K562 (cell line): ENCODE results near the gene WASF2. TPM values are rescaled to one million over a fixed set of nuclear protein-coding genes. Genes with fewer than 3 reads are reported as not detected.

Experiments used
- ATAC-seq: fragments of 200-7000 bp; cut with Tn5 transposase; 3 replicates; pipeline ENCODE4 v1.9.1; 2020; ENCODE audit warnings: moderate library complexity
- BruUV-seq: library from RNA; stranded (reverse); fragments of 400-500 nt; replicated peaks from 2 replicates; lab custom pipeline; 2021; lab: Mats Ljungman, UMichigan
- CTCF ChIA-PET: fragments of 300-600 bp; formaldehyde crosslinking; extraction: SDS; loops from one replicate; lab custom pipeline; 2021; ENCODE audit warnings: low intra/inter-chr PET ratio; lab: Yijun Ruan, JAX
- POLR2A ChIA-PET: fragments of 300-600, 350-650 bp; sonication (Branson Sonifier 250); formaldehyde crosslinking; extraction: SDS; loops from one replicate; lab custom pipeline; 2021; ENCODE audit warnings: antibody characterized with exemption, inconsistent platforms; lab: Yijun Ruan, JAX
- DNase-seq, 4 experiments: peaks; one replicate each; pipeline versions ENCODE4 v3.0.0 to v3.0.0-alpha.2; 2011 to 2018; ENCODE audit warnings: low spot score in 3 of 4, mixed read lengths in 3 of 4; ENCODE audit errors: extremely low read depth in 1 of 4
- FAIRE-seq: peaks from 2 replicates; lab custom pipeline; 2011; peaks lifted over from hg19 to GRCh38; lab: Jason Lieb, UNC
- H2AFZ ChIP-seq: 2 replicates; pipeline ENCODE4 v1.6.0; 2011; ENCODE audit warnings: low read depth, low read length, control low read depth, inconsistent platforms
- H3K27ac ChIP-seq: fragments of 200-600 bp; 3 replicates; pipeline ENCODE4 v1.8.0; 2011; ENCODE audit warnings: low read depth, mild to moderate bottlenecking, control low read depth, inconsistent platforms, low read length, moderate library complexity, mixed read lengths; ENCODE audit errors: extremely low read depth
- H3K27me3 ChIP-seq, 2 experiments: fragments of 300-600 bp in 1 of 2; 2 replicates in 1 of 2; 3 replicates in 1 of 2; pipeline versions ENCODE4 v1.6.0 to v1.8.0; 2011; ENCODE audit warnings: inconsistent platforms in 2 of 2, low read length in 2 of 2, mild to moderate bottlenecking in 1 of 2, mixed read lengths in 1 of 2, moderate library complexity in 1 of 2; ENCODE audit not compliant: control insufficient read depth in 2 of 2, insufficient read depth in 2 of 2
- H3K36me3 ChIP-seq: fragments of 300-600 bp; 3 replicates; pipeline ENCODE4 v1.8.0; 2011; ENCODE audit warnings: mild to moderate bottlenecking, low read length, inconsistent platforms; ENCODE audit not compliant: control insufficient read depth, insufficient read depth
- H3K4me1 ChIP-seq, 2 experiments: fragments of 200-600 bp in 1 of 2; replicated peaks in 1 of 2; 2 replicates in 1 of 2; 3 replicates in 1 of 2; pipeline versions ENCODE4 v1.5.1 to v1.8.0; 2011; ENCODE audit warnings: inconsistent platforms in 2 of 2, low read length in 2 of 2, mild to moderate bottlenecking in 1 of 2, mixed read lengths in 1 of 2, moderate library complexity in 1 of 2; ENCODE audit not compliant: control insufficient read depth in 2 of 2, insufficient read depth in 2 of 2
- H3K4me2 ChIP-seq: 2 replicates; pipeline ENCODE4 v1.6.1; 2011; ENCODE audit warnings: low read length, control low read depth, inconsistent platforms, mixed read lengths; ENCODE audit not compliant: insufficient read depth
- H3K4me3 ChIP-seq: fragments of 200-600 bp; sonication (generic), shearing (Covaris generic); 2 replicates; pipeline ENCODE4 v1.5.1; 2016; ENCODE audit warnings: control low read depth, inconsistent platforms
- H3K79me2 ChIP-seq: fragments of 200-600 bp; 3 replicates; pipeline ENCODE4 v1.8.0; 2011; ENCODE audit warnings: low read length, inconsistent platforms; ENCODE audit not compliant: control insufficient read depth, insufficient read depth
- H3K9ac ChIP-seq, 2 experiments: 2 replicates each; pipeline versions ENCODE4 v1.6.0 to v1.6.1; 2011; ENCODE audit warnings: low read depth in 2 of 2, low read length in 2 of 2, control low read depth in 1 of 2, inconsistent platforms in 1 of 2, mild to moderate bottlenecking in 1 of 2, mixed read lengths in 1 of 2; ENCODE audit not compliant: insufficient read depth in 1 of 2
- H3K9me1 ChIP-seq: one replicate; pipeline ENCODE4 v1.6.0; 2011; ENCODE audit warnings: inconsistent platforms, mild to moderate bottlenecking, low read length, moderate library complexity; ENCODE audit not compliant: control insufficient read depth, insufficient read depth
- H3K9me3 ChIP-seq: replicated peaks from 2 replicates; pipeline ENCODE4 v1.5.1; 2011; ENCODE audit warnings: low read depth, low read length, inconsistent platforms; ENCODE audit not compliant: control insufficient read depth, insufficient read depth
- H4K20me1 ChIP-seq: replicated peaks from 2 replicates; pipeline ENCODE4 v1.6.1; 2011; ENCODE audit warnings: low read length, inconsistent platforms, mixed read lengths; ENCODE audit not compliant: control insufficient read depth, insufficient read depth
- BCOR ChIP-seq: fragments of 450-650 bp; IDR thresholded peaks from 2 replicates; pipeline ENCODE4 v1.6.1; 2016
- ETV5 ChIP-seq: sonication (generic); formaldehyde crosslinking; IDR thresholded peaks from 2 replicates; pipeline ENCODE4 v1.4.0; 2020; ENCODE audit warnings: low read depth, mild to moderate bottlenecking, missing genetic modification reagents
- HDAC2 ChIP-seq: fragments of 450-650 bp; IDR thresholded peaks from 2 replicates; pipeline ENCODE4 v1.6.1; 2016; ENCODE audit warnings: mild to moderate bottlenecking
- ILK ChIP-seq: fragments of 450-650 bp; IDR thresholded peaks from 2 replicates; pipeline ENCODE4 v1.6.1; 2016; ENCODE audit warnings: missing genetic modification characterization, low read depth, mild to moderate bottlenecking, missing compliant biosample characterization, moderate library complexity, borderline replicate concordance
- KLF10 ChIP-seq: fragments of 250-450 bp; sonication (Bioruptor Pico); IDR thresholded peaks from 2 replicates; pipeline ENCODE4 v1.6.1; 2021; ENCODE audit warnings: matching md5 sums
- MTF1 ChIP-seq: fragments of 250-450 bp; sonication (Bioruptor Pico); IDR thresholded peaks from 2 replicates; pipeline ENCODE4 v1.9.0; 2021; ENCODE audit warnings: moderate library complexity, mild to moderate bottlenecking, inconsistent platforms, borderline replicate concordance
- NFE2 ChIP-seq: IDR thresholded peaks from 2 replicates; pipeline ENCODE4 v1.6.1; 2014; ENCODE audit warnings: antibody characterized with exemption, low read depth
- POLR2A ChIP-seq: fragments of 450-650 bp; conservative IDR thresholded peaks from 2 replicates; pipeline ENCODE4 v1.6.1; 2016
- RFX5 ChIP-seq: IDR thresholded peaks from 2 replicates; pipeline ENCODE4 v1.6.1; 2011; ENCODE audit warnings: low read depth, mild to moderate bottlenecking, improper control_type of control experiment, low read length
- SOX6 ChIP-seq: fragments of 450-650 bp; IDR thresholded peaks from 2 replicates; pipeline ENCODE4 v1.6.1; 2014; ENCODE audit warnings: mild to moderate bottlenecking
- THRAP3 ChIP-seq: fragments of 450-650 bp; IDR thresholded peaks from 2 replicates; pipeline ENCODE4 v1.6.1; 2016; ENCODE audit warnings: mild to moderate bottlenecking, inconsistent platforms, borderline replicate concordance
- ZNF316 ChIP-seq: fragments of 450-650 bp; IDR thresholded peaks from 2 replicates; pipeline ENCODE4 v1.6.1; 2016
- ZNF76 ChIP-seq: fragments of 250-450 bp; sonication (Bioruptor Pico); IDR thresholded peaks from 2 replicates; pipeline ENCODE4 v1.4.0; 2020; ENCODE audit warnings: mild to moderate bottlenecking, moderate library complexity, borderline replicate concordance
- WGBS: fragments of 100-300 bp; shearing (Covaris generic); methylation state at CpG from one replicate; pipeline ENCODE4 v1.1.6; 2016; ENCODE audit warnings: low coverage, mixed read lengths; ENCODE audit not compliant: insufficient coverage; ENCODE audit errors: missing lambda C conversion rate; 5-methylcytosine and 5-hydroxymethylcytosine counted together
- in situ Hi-C: fragments of 300-500 bp; cut with MboI; formaldehyde crosslinking; loops from 4 replicates; pipeline ENCODE4 v1.15.0; 2018; ENCODE audit warnings: inconsistent platforms, mixed read lengths
- intact Hi-C: fragments of 100-400 bp; cut with micrococcal nuclease; formaldehyde crosslinking; loops from 2 replicates; pipeline ENCODE4 v1.14.2; 2022
- polyA plus RNA-seq, 8 experiments: library from polyadenylated mRNA; depleted of rRNA in 4 of 8; stranded (reverse) in 5 of 8; unstranded in 3 of 8; fragments of >200 nt; fragmentation: Nextera tagmentation in 2 of 8; fragmentation: Illumina TruSeq in 1 of 8; extraction: Ambion mirVana in 2 of 8; extraction: Trizol in 1 of 8; gene quantifications; 2 replicates each; pipeline versions ENCODE4 v1.2.1 to v1.2.3, GENCODE V29; 2011 to 2014; ENCODE audit warnings: inconsistent platforms in 1 of 8, missing spikeins in 1 of 8
- total RNA-seq, 7 experiments: library from RNA; depleted of rRNA in 6 of 7; stranded (reverse); fragments of >200 nt in 6 of 7; fragmentation: Illumina TruSeq in 2 of 7; extraction: Trizol in 2 of 7; gene quantifications; 2 replicates each; pipeline versions ENCODE4 v1.2.1 to v1.2.3, GENCODE V29; 2011 to 2021; ENCODE audit warnings: low replicate concordance in 1 of 7
- TF ChIP-seq, protein P1 (sequence below): fragments of 250-450 bp; sonication (Bioruptor Pico); IDR thresholded peaks from 2 replicates; pipeline ENCODE4 v1.8.0; 2021; ENCODE audit warnings: moderate library complexity, mild to moderate bottlenecking, inconsistent platforms
- TF ChIP-seq, protein P2 (sequence below), 2 experiments: fragments of 450-650 bp; formaldehyde crosslinking in 1 of 2; IDR thresholded peaks; 2 replicates each; pipeline versions ENCODE4 v1.4.0 to v1.6.1; 2014 to 2020; ENCODE audit warnings: mild to moderate bottlenecking in 2 of 2, borderline replicate concordance in 1 of 2, low read depth in 1 of 2

The WASF2 gene
- total and polyA plus RNA-seq, 9 of the 15 experiments (the other 6 are each of a cell fraction or from before 2014, with no cell fraction given) = 8.2 to 163 (median 31.2) TPM

DNA sequence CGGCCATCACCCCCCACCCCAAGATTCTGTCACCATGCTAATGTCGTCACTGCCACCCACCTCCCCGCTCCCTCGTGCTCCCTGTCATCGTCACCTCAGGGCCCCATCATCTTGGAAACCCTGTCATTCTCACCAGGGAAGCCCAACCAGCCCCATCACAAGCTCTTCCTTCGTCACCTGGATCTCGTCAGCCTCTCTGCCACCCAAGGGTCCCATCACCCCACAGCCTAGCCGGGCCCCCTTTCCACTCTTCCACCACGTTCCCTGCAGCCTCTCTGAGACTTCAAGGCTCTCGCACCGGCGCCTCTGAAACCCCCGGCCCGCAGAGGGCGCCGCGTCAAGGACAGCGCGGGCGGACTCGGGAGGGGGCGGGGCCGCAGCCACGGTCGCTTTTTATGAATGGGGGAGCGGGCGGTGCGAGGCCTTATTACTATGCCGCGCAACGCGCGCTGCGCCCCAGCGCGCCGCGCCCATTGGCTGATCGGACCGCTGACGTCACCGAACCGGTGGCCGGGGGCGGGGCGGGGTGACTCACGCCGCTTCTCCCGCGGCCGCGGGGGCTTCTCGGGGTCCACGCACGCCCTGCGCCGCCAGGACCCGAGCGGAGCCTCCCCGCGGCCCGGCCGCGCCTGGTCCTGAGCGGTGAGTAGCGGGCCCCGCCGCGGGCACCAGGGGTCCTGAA lies 97.7 kb downstream of the WASF2 start, which contains the start of gene GPR3:
Gene GPR3, plus strand, starts transcription at position 527 of the 682 bp plus-strand sequence. CDS start 1,177 bp downstream, outside the sequence.
- H3K4me3 ChIP-seq = peak within 1 kb of the TSS; percentile 96
- POLR2A ChIA-PET = no interaction called here
- FAIRE-seq = peak; percentile 87
- H3K27ac ChIP-seq = peak within 1 kb of the TSS; percentile 88
- peaks cover 12% of the 10 kb centered on the region for H3K79me2 ChIP-seq
- H3K4me1 ChIP-seq = peaks cover 8 to 44% of the 10 kb centered on the region in 2 experiments
- peaks cover 9% of the 10 kb centered on the region; the same call in 1 of the 3 replicates for H3K36me3 ChIP-seq
- H3K9me1 ChIP-seq = no peaks in the 10 kb centered on the region
- no peaks in the 10 kb centered on the region for H4K20me1 ChIP-seq
- H2AFZ ChIP-seq = peak within 1 kb of the TSS; percentile 95
- peak; percentile 98 to 100 (median 99) for DNase-seq
- BruUV-seq = no TSS peak
- no peaks in the 10 kb centered on the region for H3K27me3 ChIP-seq
- H3K4me2 ChIP-seq = peak within 1 kb of the TSS; percentile 96
- no peaks in the 10 kb centered on the region for H3K9me3 ChIP-seq
- CTCF ChIA-PET = interaction anchor here (0.6 to 1.4 kb wide), 6 partner anchors 26 to 275 kb away, joined by 3 to 7 read pairs (median 4); no protein-coding TSS in a partner anchor
- H3K9ac ChIP-seq = peak within 1 kb of the TSS; percentile 85 to 98
- in situ Hi-C loops (loop anchor here (5.0 kb wide), 2 partner anchors 270 to 290 kb away; no protein-coding TSS in a partner anchor), intact Hi-C loops (loop anchor here (1.0 to 5.0 kb wide), 4 partner anchors 35 to 271 kb away; no protein-coding TSS in a partner anchor)
- WGBS = 3% methylated on average over 65 of the region's 69 CpGs
- ATAC-seq = peak; percentile 94
- no peak for TF ChIP-seq ILK
- TF ChIP-seq POLR2A = peak; percentile 70
- TF ChIP-seq ZNF76 = peak; percentile 52; the same call in 1 of the 2 replicates
- TF ChIP-seq HDAC2 = peak; percentile 46; the same call in 1 of the 2 replicates
- peak; percentile 77 for TF ChIP-seq RFX5
- TF ChIP-seq ETV5 (CRISPR knock-in tag) = no peak; the same call in 1 of the 2 replicates
- TF ChIP-seq KLF10 = no peak
- TF ChIP-seq, protein P1, sequence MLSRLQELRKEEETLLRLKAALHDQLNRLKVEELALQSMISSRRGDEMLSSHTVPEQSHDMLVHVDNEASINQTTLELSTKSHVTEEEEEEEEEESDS (CRISPR knock-in tag) = no peak
- TF ChIP-seq, protein P2, sequence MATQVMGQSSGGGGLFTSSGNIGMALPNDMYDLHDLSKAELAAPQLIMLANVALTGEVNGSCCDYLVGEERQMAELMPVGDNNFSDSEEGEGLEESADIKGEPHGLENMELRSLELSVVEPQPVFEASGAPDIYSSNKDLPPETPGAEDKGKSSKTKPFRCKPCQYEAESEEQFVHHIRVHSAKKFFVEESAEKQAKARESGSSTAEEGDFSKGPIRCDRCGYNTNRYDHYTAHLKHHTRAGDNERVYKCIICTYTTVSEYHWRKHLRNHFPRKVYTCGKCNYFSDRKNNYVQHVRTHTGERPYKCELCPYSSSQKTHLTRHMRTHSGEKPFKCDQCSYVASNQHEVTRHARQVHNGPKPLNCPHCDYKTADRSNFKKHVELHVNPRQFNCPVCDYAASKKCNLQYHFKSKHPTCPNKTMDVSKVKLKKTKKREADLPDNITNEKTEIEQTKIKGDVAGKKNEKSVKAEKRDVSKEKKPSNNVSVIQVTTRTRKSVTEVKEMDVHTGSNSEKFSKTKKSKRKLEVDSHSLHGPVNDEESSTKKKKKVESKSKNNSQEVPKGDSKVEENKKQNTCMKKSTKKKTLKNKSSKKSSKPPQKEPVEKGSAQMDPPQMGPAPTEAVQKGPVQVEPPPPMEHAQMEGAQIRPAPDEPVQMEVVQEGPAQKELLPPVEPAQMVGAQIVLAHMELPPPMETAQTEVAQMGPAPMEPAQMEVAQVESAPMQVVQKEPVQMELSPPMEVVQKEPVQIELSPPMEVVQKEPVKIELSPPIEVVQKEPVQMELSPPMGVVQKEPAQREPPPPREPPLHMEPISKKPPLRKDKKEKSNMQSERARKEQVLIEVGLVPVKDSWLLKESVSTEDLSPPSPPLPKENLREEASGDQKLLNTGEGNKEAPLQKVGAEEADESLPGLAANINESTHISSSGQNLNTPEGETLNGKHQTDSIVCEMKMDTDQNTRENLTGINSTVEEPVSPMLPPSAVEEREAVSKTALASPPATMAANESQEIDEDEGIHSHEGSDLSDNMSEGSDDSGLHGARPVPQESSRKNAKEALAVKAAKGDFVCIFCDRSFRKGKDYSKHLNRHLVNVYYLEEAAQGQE (IDR thresholded peaks at IDR 0.05; ENCODE audit: borderline replicate concordance) = peak; percentile 43; the same call in 1 of the 2 replicates
- TF ChIP-seq, protein P2 (CRISPR knock-in tag; IDR thresholded peaks at IDR 0.05; ENCODE audit: low read depth) = no peak
- 0 out of 2 replicates have a peak, but pooled peaks have one; percentile 36 for TF ChIP-seq SOX6
- peak; percentile 52; the same call in 1 of the 2 replicates for TF ChIP-seq BCOR
- no peak for TF ChIP-seq NFE2
- no peak for TF ChIP-seq MTF1
- peak; percentile 92 for TF ChIP-seq ZNF316
- TF ChIP-seq THRAP3 = 0 out of 2 replicates have a peak, but pooled peaks have one; percentile 18
